Measurements from ENCODE around the gene ST8SIA1. TPM values are rescaled to one million over a fixed set of nuclear protein-coding genes. Genes with fewer than 3 reads are reported as not detected.
A peak's percentile ranks its signal among the peaks of the same experiment; 100 is the strongest.

ST8SIA1 gene
- total and polyA plus RNA-seq, 2 donors (not counting 1 experiment from before 2014, with no cell fraction given) = 0.45 to 23.9 TPM

DNA sequence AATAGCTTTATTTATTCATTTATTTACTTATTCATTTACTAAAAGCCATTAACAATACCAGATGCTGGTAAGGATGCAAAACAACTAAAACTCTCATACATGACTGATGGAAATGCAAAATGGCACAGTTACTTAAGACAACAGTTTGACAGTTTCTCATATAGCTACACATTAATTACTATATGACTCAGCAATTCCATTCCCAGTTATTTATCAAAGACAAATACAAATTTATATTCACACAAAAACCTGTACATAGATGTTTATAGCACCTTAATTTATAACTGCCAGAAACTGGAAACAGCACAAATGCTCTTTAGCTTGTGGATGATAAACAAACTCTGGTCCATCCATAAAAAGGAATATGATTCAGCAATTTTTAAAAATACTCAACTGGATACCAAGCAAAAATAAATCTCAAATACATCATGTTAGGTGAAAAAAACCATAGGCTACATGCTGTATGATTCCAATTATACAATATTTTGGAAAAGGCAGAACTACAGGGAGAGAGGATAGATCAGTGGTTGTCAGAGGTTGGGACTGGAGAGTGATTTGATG lies 37.9 kb upstream of the ST8SIA1 start:
- no peak for TF ChIP-seq EZH2 (IDR thresholded peaks at IDR 0.05; ENCODE audit: low read length, missing control alignments)
- TF ChIP-seq, protein P1, sequence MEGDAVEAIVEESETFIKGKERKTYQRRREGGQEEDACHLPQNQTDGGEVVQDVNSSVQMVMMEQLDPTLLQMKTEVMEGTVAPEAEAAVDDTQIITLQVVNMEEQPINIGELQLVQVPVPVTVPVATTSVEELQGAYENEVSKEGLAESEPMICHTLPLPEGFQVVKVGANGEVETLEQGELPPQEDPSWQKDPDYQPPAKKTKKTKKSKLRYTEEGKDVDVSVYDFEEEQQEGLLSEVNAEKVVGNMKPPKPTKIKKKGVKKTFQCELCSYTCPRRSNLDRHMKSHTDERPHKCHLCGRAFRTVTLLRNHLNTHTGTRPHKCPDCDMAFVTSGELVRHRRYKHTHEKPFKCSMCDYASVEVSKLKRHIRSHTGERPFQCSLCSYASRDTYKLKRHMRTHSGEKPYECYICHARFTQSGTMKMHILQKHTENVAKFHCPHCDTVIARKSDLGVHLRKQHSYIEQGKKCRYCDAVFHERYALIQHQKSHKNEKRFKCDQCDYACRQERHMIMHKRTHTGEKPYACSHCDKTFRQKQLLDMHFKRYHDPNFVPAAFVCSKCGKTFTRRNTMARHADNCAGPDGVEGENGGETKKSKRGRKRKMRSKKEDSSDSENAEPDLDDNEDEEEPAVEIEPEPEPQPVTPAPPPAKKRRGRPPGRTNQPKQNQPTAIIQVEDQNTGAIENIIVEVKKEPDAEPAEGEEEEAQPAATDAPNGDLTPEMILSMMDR (conservative IDR thresholded peaks at IDR 0.05 in 1 of 2, IDR thresholded peaks at IDR 0.05 in 1 of 2; ENCODE audit: low read depth in 1 of 2, low read length in 2 of 2) = no peak
- Histone ChIP-seq H3K4me2 (ENCODE audit: extremely low read depth, insufficient read depth, low read length) (no peak overlapping the region), H3K4me3 (replicated peaks in 1 of 4; ENCODE audit: control extremely low read depth in 1 of 4, insufficient read depth in 1 of 4, low read depth in 3 of 4, low read length in 4 of 4) (no peak overlapping the region)

DNA sequence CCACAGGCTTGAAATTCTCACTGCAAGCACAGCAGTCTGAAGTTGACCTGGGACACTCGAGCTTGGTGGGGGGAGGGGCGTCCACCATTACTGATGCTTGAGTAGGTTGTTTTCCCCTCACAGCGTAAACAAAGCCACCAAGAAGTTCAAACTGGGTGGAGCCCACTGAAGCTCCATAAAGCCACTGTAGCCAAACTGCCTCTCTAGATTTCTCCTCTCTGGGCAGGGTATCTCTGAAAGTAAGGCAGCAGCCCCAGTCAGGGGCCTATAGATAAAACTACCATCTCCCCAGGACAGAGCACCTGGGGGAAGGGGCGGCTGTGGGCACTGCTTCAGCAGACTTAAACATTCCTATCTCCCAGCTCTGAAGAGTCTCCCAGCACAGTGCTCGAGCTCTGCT lies 31.7 kb upstream of the ST8SIA1 start:
- H2AFZ ChIP-seq (ENCODE audit: low read length) = no peak overlapping the region
- H3K9ac ChIP-seq (ENCODE audit: insufficient read depth, low read length) = no peak overlapping the region
- no peak overlapping the region for H3K4me2 ChIP-seq (ENCODE audit: extremely low read depth, insufficient read depth, low read length)
- H3K27me3 ChIP-seq (ENCODE audit: control insufficient read depth, insufficient read depth, low read length) = no peaks in the 10 kb centered on the region
- H3K79me2 ChIP-seq (ENCODE audit: control insufficient read depth, insufficient read depth, low read length) = no peaks in the 10 kb centered on the region
- no peaks in the 10 kb centered on the region for H3K9me3 ChIP-seq (ENCODE audit: control insufficient read depth, insufficient read depth, low read depth, low read length)
- H3K27ac ChIP-seq (ENCODE audit: insufficient read depth, low read length) = no peak overlapping the region
- no peaks in the 10 kb centered on the region for H3K4me1 ChIP-seq (ENCODE audit: control insufficient read depth, extremely low read depth, insufficient read depth, low read length)
- H4K20me1 ChIP-seq (ENCODE audit: control insufficient read depth, extremely low read depth, insufficient read depth, low read length) = no peaks in the 10 kb centered on the region
- TF ChIP-seq, protein P1 (conservative IDR thresholded peaks at IDR 0.05 in 1 of 2, IDR thresholded peaks at IDR 0.05 in 1 of 2; ENCODE audit: low read depth in 1 of 2, low read length in 2 of 2) = no peak
- no peak for TF ChIP-seq EZH2 (IDR thresholded peaks at IDR 0.05; ENCODE audit: low read length, missing control alignments)
- H3K4me3 ChIP-seq (replicated peaks in 1 of 4; ENCODE audit: control extremely low read depth in 1 of 4, insufficient read depth in 1 of 4, low read depth in 3 of 4, low read length in 4 of 4) = no peak overlapping the region
- no peak for DNase-seq (ENCODE audit: low read depth in 2 of 2)
- H3K36me3 ChIP-seq (ENCODE audit: control insufficient read depth, insufficient read depth, low read length) = no peaks in the 10 kb centered on the region

More for the DNA sequence above, 37.9 kb upstream of the ST8SIA1 start:
- no peak overlapping the region for H3K27ac ChIP-seq (ENCODE audit: insufficient read depth, low read length)
- no peaks in the 10 kb centered on the region for H4K20me1 ChIP-seq (ENCODE audit: control insufficient read depth, extremely low read depth, insufficient read depth, low read length)
- no peaks in the 10 kb centered on the region for H3K79me2 ChIP-seq (ENCODE audit: control insufficient read depth, insufficient read depth, low read length)
- no peak overlapping the region for H3K9ac ChIP-seq (ENCODE audit: insufficient read depth, low read length)
- no peaks in the 10 kb centered on the region for H3K4me1 ChIP-seq (ENCODE audit: control insufficient read depth, extremely low read depth, insufficient read depth, low read length)
- H3K27me3 ChIP-seq (ENCODE audit: control insufficient read depth, insufficient read depth, low read length) = no peaks in the 10 kb centered on the region
- H2AFZ ChIP-seq (ENCODE audit: low read length) = no peak overlapping the region
- no peaks in the 10 kb centered on the region for H3K36me3 ChIP-seq (ENCODE audit: control insufficient read depth, insufficient read depth, low read length)
- DNase-seq (ENCODE audit: low read depth in 2 of 2) = peak in 1 of 2 donors; percentile 4
- no peaks in the 10 kb centered on the region for H3K9me3 ChIP-seq (ENCODE audit: control insufficient read depth, insufficient read depth, low read depth, low read length)

DNA sequence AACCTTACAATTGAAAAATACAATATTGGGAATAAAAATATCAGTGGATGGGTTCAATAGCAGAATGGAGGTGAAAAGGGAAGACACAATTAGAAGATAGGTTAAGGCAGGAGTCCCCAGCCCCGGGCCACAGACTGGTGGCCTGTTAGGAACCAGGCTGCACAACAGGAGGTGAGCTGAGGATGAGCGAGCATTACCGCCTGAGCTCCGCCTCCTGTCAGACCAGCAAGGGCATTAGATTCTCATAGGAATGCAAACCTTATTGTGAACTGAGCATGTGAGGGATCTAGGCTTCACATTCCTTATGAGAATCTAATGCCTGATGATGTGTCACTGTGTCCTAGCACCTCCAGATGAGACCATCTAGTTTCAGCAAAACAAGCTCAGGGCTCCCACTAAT lies 27.3 kb upstream of the ST8SIA1 start:
- Histone ChIP-seq H3K4me2 (ENCODE audit: extremely low read depth, insufficient read depth, low read length) (no peak overlapping the region), H3K27ac (ENCODE audit: insufficient read depth, low read length) (no peak overlapping the region), H3K4me3 (replicated peaks in 1 of 4; ENCODE audit: control extremely low read depth in 1 of 4, insufficient read depth in 1 of 4, low read depth in 3 of 4, low read length in 4 of 4) (no peak overlapping the region), H3K4me1 (ENCODE audit: control insufficient read depth, extremely low read depth, insufficient read depth, low read length) (no peaks in the 10 kb centered on the region), H3K79me2 (ENCODE audit: control insufficient read depth, insufficient read depth, low read length) (no peaks in the 10 kb centered on the region), H4K20me1 (ENCODE audit: control insufficient read depth, extremely low read depth, insufficient read depth, low read length) (no peaks in the 10 kb centered on the region), H3K9ac (ENCODE audit: insufficient read depth, low read length) (no peak overlapping the region), H3K9me3 (ENCODE audit: control insufficient read depth, insufficient read depth, low read depth, low read length) (no peaks in the 10 kb centered on the region), H2AFZ (ENCODE audit: low read length) (no peak overlapping the region), H3K27me3 (ENCODE audit: control insufficient read depth, insufficient read depth, low read length) (no peaks in the 10 kb centered on the region), H3K36me3 (ENCODE audit: control insufficient read depth, insufficient read depth, low read length) (no peaks in the 10 kb centered on the region)
- no peak for TF ChIP-seq EZH2 (IDR thresholded peaks at IDR 0.05; ENCODE audit: low read length, missing control alignments)
- TF ChIP-seq, protein P1 (conservative IDR thresholded peaks at IDR 0.05 in 1 of 2, IDR thresholded peaks at IDR 0.05 in 1 of 2; ENCODE audit: low read depth in 1 of 2, low read length in 2 of 2) = no peak
- no peak for DNase-seq (ENCODE audit: low read depth in 2 of 2)

Data from fibroblast of lung (primary cell).